T follicular helper cell (primary cell): ENCODE data around the gene TUBB8B.
"Not testable (repeated sequence)": the region's sequence is repeated elsewhere in the genome, so short reads cannot be mapped to it uniquely, and the experiment has no call there.

Experiments
- DNase-seq: peaks from one replicate; pipeline ENCODE4 v3.0.0-alpha.2; 2020; ENCODE audit warnings: low read depth
- total RNA-seq, 2 experiments: gene quantifications; one replicate each; lab custom pipeline; 2026; lab: John Stamatoyannopoulos, UW

The TUBB8B gene
- total RNA-seq, result 0 to 0.04 reads per million in 2 experiments

- not testable (repeated sequence) for DNase-seq
Measured at GRCh38 chr18:49176-49665, at the start of gene TUBB8B. TSS of gene TUBB8B (minus strand) at chr18:49615. CDS start at chr18:49557, 58 bp downstream.

- DNase-seq, result not testable (repeated sequence)
Measured at GRCh38 chr18:97252-97914, 48.0 kb upstream of the TUBB8B start.

- not testable (repeated sequence) for DNase-seq
Measured at GRCh38 chr18:96767-97131, 47.3 kb upstream of the TUBB8B start.

GRCh38 chr18:96101-96766 is 46.8 kb upstream of the TUBB8B start:
- DNase-seq, result not testable (repeated sequence)

- not testable (repeated sequence) for DNase-seq
Measured at GRCh38 chr18:95580-95979, 46.2 kb upstream of the TUBB8B start.

- not testable (repeated sequence) for DNase-seq
Measured at GRCh38 chr18:93897-94408, 44.5 kb upstream of the TUBB8B start.

- DNase-seq, result not testable (repeated sequence)
Measured at GRCh38 chr18:91561-91960, 42.1 kb upstream of the TUBB8B start.

- DNase-seq, result not testable (repeated sequence)
Measured at GRCh38 chr18:90396-91193, 41.2 kb upstream of the TUBB8B start.

GRCh38 chr18:89124-89523 is 39.7 kb upstream of the TUBB8B start:
- DNase-seq, result not testable (repeated sequence)

- not testable (repeated sequence) for DNase-seq
Measured at GRCh38 chr18:84801-85200, 35.4 kb upstream of the TUBB8B start.

- DNase-seq, result not testable (repeated sequence)
Measured at GRCh38 chr18:82626-83209, 33.3 kb upstream of the TUBB8B start.

- not testable (repeated sequence) for DNase-seq
Measured at GRCh38 chr18:80881-81280, 31.5 kb upstream of the TUBB8B start.

- DNase-seq, result not testable (repeated sequence)
Measured at GRCh38 chr18:80202-80601, 30.8 kb upstream of the TUBB8B start.

GRCh38 chr18:75525-76160 is 26.2 kb upstream of the TUBB8B start:
- not testable (repeated sequence) for DNase-seq

- DNase-seq, result not testable (repeated sequence)
Measured at GRCh38 chr18:73181-73777, 23.9 kb upstream of the TUBB8B start.

- not testable (repeated sequence) for DNase-seq
Measured at GRCh38 chr18:67701-68100, 18.3 kb upstream of the TUBB8B start.

- not testable (repeated sequence) for DNase-seq
Measured at GRCh38 chr18:64279-64678, 14.9 kb upstream of the TUBB8B start.

- not testable (repeated sequence) for DNase-seq
Measured at GRCh38 chr18:63656-64055, 14.2 kb upstream of the TUBB8B start.

GRCh38 chr18:54388-54787 is 5.0 kb upstream of the TUBB8B start:
- DNase-seq, result not testable (repeated sequence)

GRCh38 chr18:48696-49095 is 719 bp downstream of the TUBB8B start:
- not testable (repeated sequence) for DNase-seq

- DNase-seq, result not testable (repeated sequence)
Measured at GRCh38 chr18:13177-13576, 36.2 kb downstream of the TUBB8B start.
